HEK293 (cell line): ENCODE measurements around the gene JAZF1.

Source experiments
- KLF9 ChIP-seq: fragments of 450-650 bp; formaldehyde crosslinking; IDR thresholded peaks from 2 replicates; pipeline ENCODE4 v1.5.1; 2016; ENCODE audit warnings: missing biosample characterization, missing genetic modification characterization, low read depth
- TF ChIP-seq, protein P1 (sequence below): fragments of 450-650 bp; formaldehyde crosslinking; IDR thresholded peaks from 2 replicates; pipeline ENCODE4 v1.5.1; 2016; ENCODE audit warnings: missing biosample characterization, missing genetic modification characterization
- TF ChIP-seq, protein P2 (sequence below): sonication (generic); formaldehyde crosslinking; IDR thresholded peaks from 2 replicates; pipeline ENCODE4 v1.8.1; 2022; ENCODE audit warnings: mild to moderate bottlenecking, moderate library complexity, missing genetic modification reagents

- TF ChIP-seq, protein P1, sequence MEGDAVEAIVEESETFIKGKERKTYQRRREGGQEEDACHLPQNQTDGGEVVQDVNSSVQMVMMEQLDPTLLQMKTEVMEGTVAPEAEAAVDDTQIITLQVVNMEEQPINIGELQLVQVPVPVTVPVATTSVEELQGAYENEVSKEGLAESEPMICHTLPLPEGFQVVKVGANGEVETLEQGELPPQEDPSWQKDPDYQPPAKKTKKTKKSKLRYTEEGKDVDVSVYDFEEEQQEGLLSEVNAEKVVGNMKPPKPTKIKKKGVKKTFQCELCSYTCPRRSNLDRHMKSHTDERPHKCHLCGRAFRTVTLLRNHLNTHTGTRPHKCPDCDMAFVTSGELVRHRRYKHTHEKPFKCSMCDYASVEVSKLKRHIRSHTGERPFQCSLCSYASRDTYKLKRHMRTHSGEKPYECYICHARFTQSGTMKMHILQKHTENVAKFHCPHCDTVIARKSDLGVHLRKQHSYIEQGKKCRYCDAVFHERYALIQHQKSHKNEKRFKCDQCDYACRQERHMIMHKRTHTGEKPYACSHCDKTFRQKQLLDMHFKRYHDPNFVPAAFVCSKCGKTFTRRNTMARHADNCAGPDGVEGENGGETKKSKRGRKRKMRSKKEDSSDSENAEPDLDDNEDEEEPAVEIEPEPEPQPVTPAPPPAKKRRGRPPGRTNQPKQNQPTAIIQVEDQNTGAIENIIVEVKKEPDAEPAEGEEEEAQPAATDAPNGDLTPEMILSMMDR (tag by site-specific recombination): no peak
- TF ChIP-seq, protein P2, sequence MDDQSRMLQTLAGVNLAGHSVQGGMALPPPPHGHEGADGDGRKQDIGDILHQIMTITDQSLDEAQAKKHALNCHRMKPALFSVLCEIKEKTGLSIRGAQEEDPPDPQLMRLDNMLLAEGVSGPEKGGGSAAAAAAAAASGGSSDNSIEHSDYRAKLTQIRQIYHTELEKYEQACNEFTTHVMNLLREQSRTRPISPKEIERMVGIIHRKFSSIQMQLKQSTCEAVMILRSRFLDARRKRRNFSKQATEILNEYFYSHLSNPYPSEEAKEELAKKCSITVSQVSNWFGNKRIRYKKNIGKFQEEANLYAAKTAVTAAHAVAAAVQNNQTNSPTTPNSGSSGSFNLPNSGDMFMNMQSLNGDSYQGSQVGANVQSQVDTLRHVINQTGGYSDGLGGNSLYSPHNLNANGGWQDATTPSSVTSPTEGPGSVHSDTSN (CRISPR knock-in tag): no peak
- no peak for TF ChIP-seq KLF9 (tag by site-specific recombination)
Observed at GRCh38 chr7:28065721-28066285, 114.8 kb downstream of the JAZF1 start.
